ENCODE data around the gene BNC2. TPM values are rescaled to one million over a fixed set of nuclear protein-coding genes. Genes with fewer than 3 reads are reported as not detected.
A peak's percentile ranks its signal among the peaks of the same experiment; 100 is the strongest.

Gene BNC2
- total RNA-seq, 1 donor from 2014 or later: 2.4 TPM

DNA sequence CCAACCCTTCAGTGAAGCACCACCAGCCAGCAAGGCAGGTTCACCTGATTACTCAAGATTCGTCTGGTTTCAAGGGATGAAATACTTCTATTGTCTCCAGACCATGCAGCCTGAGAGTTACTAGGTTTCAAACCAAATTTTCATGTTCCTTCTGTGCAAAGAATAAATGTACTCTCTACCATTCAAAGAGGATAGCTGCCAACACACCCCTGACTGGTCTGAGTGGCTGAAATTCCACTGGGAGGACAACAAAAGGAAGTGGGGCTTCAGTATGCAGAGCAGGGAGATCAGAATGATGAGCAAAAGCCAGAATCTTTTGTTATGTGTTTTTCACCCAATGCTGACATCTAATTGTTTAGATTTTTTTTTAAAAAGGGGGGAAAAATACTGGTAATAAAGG is 356.3 kb downstream of the BNC2 start:
- peak overlapping the region; percentile 15 for H2AFZ ChIP-seq (replicated peaks)
- H3K4me3 Mint-ChIP-seq: peak overlapping the region; percentile 27
- H3K4me1 Mint-ChIP-seq: peaks cover 43% of the 10 kb centered on the region
- H3K9me3 Mint-ChIP-seq: no peaks in the 10 kb centered on the region
- no peaks in the 10 kb centered on the region for H3K9me3 ChIP-seq (ENCODE audit: low read depth)
- H3K4me2 ChIP-seq: peak overlapping the region; percentile 68
- H3K36me3 Mint-ChIP-seq: no peaks in the 10 kb centered on the region
- DNase-seq (ENCODE audit: low spot score): peak; percentile 59
- H3K4me3 ChIP-seq: no peak overlapping the region
- H3K79me2 ChIP-seq (ENCODE audit: low read depth): no peaks in the 10 kb centered on the region
- no peaks in the 10 kb centered on the region for H3K36me3 ChIP-seq
- H4K20me1 ChIP-seq (ENCODE audit: low read depth): no peaks in the 10 kb centered on the region
- H3K27me3 Mint-ChIP-seq (ENCODE audit: insufficient read depth, low read depth): no peaks in the 10 kb centered on the region
- H3K9ac ChIP-seq: no peak overlapping the region
- H3K27me3 ChIP-seq: no peaks in the 10 kb centered on the region
- peaks cover 28% of the 10 kb centered on the region for H3F3A ChIP-seq (ENCODE audit: low read depth)
- TF ChIP-seq, protein P1, sequence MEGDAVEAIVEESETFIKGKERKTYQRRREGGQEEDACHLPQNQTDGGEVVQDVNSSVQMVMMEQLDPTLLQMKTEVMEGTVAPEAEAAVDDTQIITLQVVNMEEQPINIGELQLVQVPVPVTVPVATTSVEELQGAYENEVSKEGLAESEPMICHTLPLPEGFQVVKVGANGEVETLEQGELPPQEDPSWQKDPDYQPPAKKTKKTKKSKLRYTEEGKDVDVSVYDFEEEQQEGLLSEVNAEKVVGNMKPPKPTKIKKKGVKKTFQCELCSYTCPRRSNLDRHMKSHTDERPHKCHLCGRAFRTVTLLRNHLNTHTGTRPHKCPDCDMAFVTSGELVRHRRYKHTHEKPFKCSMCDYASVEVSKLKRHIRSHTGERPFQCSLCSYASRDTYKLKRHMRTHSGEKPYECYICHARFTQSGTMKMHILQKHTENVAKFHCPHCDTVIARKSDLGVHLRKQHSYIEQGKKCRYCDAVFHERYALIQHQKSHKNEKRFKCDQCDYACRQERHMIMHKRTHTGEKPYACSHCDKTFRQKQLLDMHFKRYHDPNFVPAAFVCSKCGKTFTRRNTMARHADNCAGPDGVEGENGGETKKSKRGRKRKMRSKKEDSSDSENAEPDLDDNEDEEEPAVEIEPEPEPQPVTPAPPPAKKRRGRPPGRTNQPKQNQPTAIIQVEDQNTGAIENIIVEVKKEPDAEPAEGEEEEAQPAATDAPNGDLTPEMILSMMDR (IDR thresholded peaks at IDR 0.05): no peak
- TF ChIP-seq EZH2phosphoT487 (IDR thresholded peaks at IDR 0.05) (no peak), EZH2 (IDR thresholded peaks at IDR 0.05) (no peak)
- no peak overlapping the region for H3K27ac Mint-ChIP-seq
- H3K27ac ChIP-seq: no peak overlapping the region
- peaks cover 38% of the 10 kb centered on the region for H3K4me1 ChIP-seq

DNA sequence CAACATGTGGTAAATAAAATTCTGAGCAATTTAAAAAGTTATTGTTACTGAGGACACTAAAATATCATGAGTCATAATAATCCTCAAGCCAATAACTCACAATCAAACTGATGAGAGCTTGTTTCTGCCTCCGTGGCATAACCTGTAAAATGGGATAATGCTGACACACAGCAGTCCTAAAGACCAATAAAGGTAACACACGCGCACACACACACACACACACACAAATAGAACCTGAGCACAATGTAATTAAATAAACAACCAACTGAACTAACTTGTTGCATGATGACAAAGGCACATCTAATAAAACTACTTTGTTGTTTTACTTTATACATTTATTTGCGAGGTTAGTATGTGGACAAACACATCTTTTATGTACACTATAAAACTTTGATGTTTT is 358.2 kb downstream of the BNC2 start:
- Histone ChIP-seq H3K4me3 (no peak overlapping the region), H3K9me3 (ENCODE audit: low read depth) (no peaks in the 10 kb centered on the region), H3K79me2 (ENCODE audit: low read depth) (no peaks in the 10 kb centered on the region), H3K27me3 (no peaks in the 10 kb centered on the region), H3F3A (ENCODE audit: low read depth) (peaks cover 28% of the 10 kb centered on the region), H2AFZ (replicated peaks) (no peak overlapping the region), H3K9ac (no peak overlapping the region), H3K4me2 (no peak overlapping the region), H4K20me1 (ENCODE audit: low read depth) (no peaks in the 10 kb centered on the region), H3K4me1 (peaks cover 33% of the 10 kb centered on the region), H3K27ac (no peak overlapping the region), H3K36me3 (no peaks in the 10 kb centered on the region)
- Mint-ChIP-seq H3K4me3 (no peak overlapping the region), H3K4me1 (peaks cover 40% of the 10 kb centered on the region), H3K27me3 (ENCODE audit: insufficient read depth, low read depth) (no peaks in the 10 kb centered on the region), H3K27ac (no peak overlapping the region), H3K9me3 (no peaks in the 10 kb centered on the region), H3K36me3 (no peaks in the 10 kb centered on the region)
- DNase-seq (ENCODE audit: low spot score): no peak
- TF ChIP-seq EZH2phosphoT487 (IDR thresholded peaks at IDR 0.05): no peak
- TF ChIP-seq, protein P1 (IDR thresholded peaks at IDR 0.05): no peak
- no peak for TF ChIP-seq EZH2 (IDR thresholded peaks at IDR 0.05)

GRCh38 chr9:16510482-16510881 is 360.0 kb downstream of the BNC2 start:
- peaks cover 17% of the 10 kb centered on the region for H3K4me1 ChIP-seq
- Mint-ChIP-seq H3K27me3 (ENCODE audit: insufficient read depth, low read depth) (no peaks in the 10 kb centered on the region), H3K4me3 (no peak overlapping the region), H3K27ac (no peak overlapping the region), H3K36me3 (no peaks in the 10 kb centered on the region), H3K9me3 (no peaks in the 10 kb centered on the region), H3K4me1 (peaks cover 29% of the 10 kb centered on the region)
- H3K9ac ChIP-seq: no peak overlapping the region
- H4K20me1 ChIP-seq (ENCODE audit: low read depth): no peaks in the 10 kb centered on the region
- no peaks in the 10 kb centered on the region for H3K27me3 ChIP-seq
- no peak overlapping the region for H2AFZ ChIP-seq (replicated peaks)
- H3K4me2 ChIP-seq: no peak overlapping the region
- TF ChIP-seq EZH2 (IDR thresholded peaks at IDR 0.05) (no peak), EZH2phosphoT487 (IDR thresholded peaks at IDR 0.05) (no peak)
- TF ChIP-seq, protein P1 (IDR thresholded peaks at IDR 0.05): no peak
- H3F3A ChIP-seq (ENCODE audit: low read depth): peaks cover 18% of the 10 kb centered on the region
- H3K79me2 ChIP-seq (ENCODE audit: low read depth): no peaks in the 10 kb centered on the region
- H3K27ac ChIP-seq: no peak overlapping the region
- H3K4me3 ChIP-seq: no peak overlapping the region
- no peaks in the 10 kb centered on the region for H3K36me3 ChIP-seq
- H3K9me3 ChIP-seq (ENCODE audit: low read depth): no peaks in the 10 kb centered on the region
- DNase-seq (ENCODE audit: low spot score): no peak
